NCI-H1105 (cell line): Measurements from ENCODE around the gene CAPG.
"Not testable (repeated sequence)": the region's sequence is repeated elsewhere in the genome, so short reads cannot be mapped to it uniquely, and the experiment has no call there.

Experiments used
- DNase-seq: peaks from one replicate; lab custom pipeline; 2025; lab: John Stamatoyannopoulos, UW

Gene CAPG

DNA sequence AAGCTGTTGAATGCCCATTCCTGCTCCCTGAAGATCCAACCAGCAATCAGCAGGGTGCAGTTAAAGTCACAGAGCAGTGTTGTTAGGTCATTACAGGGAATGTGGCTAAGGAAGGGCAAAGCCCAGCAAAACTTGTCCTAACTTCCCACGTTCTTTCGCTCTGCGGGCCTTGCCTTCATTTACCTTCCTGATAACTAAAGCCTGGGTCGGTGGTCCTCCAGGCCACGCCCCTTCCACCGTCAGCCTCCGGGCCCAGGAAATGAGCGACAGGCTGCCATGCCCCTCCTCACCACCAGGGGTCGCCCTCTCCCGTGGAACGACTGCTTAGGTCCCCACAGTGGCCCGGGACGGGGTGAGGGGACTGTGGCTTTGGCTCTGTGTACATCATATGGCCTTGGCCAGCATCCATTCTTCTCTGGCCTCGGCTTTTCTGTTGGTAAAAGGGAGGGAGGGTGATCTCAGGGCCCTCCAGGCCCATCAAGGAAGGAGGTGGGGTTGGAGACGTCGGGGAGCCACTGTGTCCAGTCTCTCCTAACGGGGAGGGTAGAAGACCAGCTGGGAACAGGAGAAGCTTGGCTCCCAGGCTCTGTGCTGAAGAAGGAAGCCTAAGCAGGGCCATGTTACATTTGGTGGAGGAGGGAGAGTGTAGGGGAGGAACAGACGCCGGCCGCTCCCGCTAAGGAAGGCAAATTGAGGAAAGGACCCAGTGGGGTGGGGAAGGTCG is 10.5 kb upstream of the CAPG start:
- DNase-seq, result peak; percentile 68

DNA sequence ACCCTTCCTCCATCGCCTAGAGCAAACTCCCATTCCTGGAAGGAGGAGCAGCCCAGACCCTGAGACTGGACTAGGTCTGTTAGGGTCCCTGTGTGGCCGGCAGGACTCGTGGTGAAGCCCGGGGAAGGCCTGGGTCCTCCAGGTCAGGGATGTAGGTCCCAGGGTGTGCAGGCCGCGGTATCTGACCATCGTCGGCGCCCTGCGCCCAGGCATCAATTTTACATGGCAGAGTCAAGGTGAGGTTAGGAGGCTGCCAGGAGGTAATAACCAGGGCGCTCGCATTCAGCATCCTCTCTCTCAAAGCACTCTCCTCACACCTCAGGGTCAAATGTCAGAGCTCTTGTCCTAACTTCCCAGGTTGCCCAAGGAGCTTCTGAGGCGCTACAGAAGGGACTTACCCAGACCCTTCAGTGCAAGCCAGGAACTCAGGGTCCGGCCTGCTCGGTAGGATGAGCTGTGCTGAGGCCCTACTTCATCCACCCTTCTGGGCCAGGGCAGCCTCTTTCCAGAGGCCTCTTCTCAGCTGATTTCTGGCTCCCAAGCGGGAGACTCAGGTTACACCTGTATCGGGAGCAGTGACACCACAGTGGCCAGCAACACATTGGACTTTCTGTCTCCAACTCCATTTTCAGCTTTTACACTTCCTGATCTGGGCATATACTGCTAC is 9.0 kb upstream of the CAPG start:
- DNase-seq, result no peak

DNA sequence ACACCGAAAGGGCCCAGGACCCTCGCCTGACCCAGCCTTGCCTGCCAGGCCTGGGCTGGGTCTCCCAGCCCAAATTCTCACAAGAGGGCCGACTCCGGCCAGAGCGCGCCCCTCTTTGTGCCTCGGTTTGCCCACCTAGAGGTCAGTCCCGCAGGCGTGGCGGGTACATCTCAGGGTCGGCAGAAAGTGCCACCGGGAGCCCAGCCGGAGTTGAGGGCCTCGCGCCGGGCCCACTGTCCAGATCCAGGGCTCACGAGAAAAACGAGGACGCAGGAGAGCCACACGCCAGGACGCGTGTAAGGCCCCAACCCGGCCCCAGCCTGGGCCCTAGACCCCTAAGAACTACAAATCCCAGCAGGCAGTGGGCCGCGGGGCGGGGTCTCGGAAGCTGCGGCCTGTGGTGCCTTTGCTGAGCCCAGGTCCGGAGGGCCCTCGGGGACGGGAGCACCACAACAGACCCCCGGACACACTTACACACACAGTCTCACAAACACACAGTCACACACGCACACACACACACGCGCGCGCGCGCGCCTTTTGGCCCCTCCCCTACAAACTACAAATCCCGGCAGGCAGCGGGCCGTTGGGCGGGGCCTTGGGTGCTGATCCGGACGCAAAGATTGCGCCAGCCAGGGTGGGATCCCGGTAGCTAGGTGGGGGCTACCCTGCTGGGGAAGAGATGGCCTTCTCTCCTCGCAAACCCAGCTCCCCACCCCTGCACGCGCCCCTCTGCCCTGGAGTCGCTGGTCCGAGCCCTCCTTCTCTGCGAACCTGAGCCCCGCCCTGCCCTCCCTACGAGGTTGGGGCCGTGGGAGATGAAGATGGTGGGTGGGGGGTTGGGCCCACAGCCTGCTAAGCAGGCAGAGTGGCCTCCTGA is 8.2 kb upstream of the CAPG start, which contains the start of gene SH2D6:
SH2D6 (plus strand) TSS at position 583 of the 877 bp plus-strand sequence. CDS start 10,752 bp downstream, outside the sequence.
- peak; percentile 81 for DNase-seq

DNA sequence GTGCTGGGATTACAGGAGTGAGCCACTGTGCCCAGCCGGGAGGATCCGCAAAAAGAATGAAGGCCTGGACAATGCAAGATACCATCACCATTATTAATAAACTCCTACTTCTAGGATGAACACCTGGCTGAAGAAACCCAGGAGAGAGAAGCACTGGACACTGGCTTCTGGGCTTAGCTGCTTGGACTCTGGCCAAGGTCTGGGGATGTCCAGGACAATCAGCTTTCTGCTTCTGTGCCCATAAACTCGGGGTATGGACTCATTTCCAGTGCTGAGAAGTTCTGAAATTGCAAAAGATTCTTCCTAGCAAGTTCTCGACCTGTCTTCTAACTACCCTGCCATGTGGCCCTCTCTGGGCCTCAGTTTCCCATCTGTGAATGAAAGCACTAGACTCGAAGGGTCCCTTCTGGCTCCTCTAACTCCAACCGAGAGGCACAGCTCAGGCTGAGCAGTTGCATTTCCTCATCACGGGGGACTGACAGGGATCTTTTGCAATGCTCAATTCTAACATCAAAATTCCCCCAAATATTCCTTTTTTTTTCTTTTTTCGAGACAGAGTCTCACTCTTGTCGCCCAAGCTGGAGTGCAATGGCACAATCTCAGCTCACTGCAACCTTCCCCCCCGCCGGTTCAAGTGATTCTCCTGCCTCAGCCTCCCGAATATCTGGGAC is 5.9 kb upstream of the CAPG start:
- DNase-seq, result no peak

DNA sequence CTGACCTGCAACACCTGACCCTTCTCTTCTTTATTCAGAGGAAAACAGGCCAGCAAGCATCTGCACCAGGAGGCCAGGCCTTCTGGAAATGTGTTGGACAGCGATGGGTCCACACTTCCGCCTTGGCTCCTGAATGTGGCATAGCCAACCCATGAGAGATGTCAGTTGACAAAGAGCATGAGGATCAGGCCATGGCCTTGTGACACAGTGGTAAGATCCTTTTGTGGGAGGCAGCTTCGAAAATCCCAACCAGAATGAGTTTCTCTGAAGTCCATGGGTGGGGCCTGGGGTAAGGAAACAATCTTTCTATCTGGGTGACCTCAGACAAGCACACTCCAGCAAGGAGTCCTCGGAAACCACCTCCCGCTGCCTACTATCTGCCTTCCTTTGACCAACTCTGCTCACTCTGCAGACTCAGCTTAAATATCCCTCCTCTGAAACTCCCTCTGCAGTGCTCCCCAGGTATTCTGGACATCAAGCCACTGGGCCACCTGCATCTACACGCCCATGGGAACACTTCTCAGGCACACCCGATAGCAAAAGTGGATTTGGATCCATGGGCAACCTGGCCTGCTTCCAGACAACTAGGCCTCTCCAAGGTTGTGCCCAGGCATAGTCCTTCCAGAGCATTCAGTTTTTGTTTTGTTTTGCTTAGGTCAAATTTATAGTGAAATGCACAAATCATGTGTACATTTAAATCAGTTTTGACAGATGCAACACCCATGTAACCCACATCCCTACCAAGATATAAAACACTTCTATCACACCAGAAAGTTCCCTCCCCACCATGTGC is 4.8 kb upstream of the CAPG start:
- no peak for DNase-seq

DNA sequence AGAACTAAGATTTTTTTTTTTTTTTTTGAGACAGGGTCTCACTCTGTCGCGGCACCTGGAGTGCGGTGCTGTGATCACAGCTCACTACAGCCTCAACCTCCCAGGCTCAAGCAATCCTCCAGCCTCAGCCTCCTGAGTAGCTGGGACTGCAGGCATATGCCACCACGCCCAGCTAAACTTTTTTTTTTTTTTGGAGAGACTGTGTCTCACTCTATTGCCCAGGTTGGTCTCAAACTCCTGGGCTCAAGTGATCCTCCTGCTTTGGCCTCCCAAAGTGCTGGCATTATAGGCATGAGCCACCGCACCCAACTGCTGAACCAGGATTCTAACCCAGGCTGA is 4.2 kb upstream of the CAPG start:
- DNase-seq, result not testable (repeated sequence)

DNA sequence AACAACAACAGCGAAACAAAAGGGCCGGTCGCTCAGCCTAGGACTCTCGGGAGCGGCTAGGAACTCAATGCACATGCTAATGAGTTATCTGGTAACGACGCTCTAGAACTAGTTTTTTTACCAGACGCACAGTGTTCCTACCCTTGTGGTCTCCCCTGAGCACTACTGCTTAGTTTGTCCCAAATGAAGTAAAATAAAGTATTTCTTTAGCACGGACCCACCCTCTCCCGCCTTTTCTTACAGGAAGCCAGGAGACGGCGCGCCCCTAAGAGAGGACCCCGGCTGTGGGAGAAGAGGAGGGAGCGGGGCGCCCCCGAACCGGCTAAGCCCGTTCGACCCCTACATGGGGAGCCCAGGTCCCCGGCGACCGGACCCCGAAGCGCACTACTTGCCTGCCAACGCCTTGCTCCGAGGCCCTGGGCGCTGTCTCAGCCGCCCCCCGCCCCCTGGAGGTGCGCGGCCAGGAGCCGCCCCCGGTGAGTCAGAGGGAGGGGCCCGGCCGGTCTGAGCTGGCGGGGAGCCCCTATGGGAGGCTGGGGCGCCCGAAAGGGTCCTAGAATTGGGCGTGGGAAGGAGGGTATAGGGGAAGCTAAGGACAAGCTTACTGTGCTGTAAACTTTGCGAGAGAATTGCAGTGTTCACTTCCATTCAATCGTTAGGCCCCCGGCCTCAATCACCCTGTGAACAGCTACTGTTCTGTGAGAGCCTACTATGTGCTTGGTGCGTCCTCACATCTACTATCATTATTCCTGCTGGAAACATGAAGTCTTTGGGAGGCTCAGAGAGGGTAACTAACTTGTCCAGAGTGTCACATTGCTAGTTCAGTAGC is 3.6 kb upstream of the CAPG start:
- DNase-seq, result no peak

DNA sequence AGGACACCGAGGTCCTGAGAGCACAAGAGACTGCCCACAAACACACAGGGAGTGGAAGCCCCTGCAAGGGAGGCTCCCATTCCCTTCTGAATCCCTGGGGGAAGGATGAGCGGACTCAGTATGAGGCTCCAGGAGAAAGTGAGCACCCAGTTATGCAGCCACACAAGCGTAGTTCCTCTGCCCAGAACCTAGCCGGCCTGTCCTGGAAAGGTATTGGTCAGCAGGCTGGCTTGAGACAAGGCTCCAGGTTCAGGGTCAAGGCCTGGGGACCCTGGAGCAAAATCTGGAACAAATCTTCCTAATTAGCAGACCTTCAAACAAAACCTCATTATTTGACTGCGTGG is 1.2 kb upstream of the CAPG start:
- no peak for DNase-seq

DNA sequence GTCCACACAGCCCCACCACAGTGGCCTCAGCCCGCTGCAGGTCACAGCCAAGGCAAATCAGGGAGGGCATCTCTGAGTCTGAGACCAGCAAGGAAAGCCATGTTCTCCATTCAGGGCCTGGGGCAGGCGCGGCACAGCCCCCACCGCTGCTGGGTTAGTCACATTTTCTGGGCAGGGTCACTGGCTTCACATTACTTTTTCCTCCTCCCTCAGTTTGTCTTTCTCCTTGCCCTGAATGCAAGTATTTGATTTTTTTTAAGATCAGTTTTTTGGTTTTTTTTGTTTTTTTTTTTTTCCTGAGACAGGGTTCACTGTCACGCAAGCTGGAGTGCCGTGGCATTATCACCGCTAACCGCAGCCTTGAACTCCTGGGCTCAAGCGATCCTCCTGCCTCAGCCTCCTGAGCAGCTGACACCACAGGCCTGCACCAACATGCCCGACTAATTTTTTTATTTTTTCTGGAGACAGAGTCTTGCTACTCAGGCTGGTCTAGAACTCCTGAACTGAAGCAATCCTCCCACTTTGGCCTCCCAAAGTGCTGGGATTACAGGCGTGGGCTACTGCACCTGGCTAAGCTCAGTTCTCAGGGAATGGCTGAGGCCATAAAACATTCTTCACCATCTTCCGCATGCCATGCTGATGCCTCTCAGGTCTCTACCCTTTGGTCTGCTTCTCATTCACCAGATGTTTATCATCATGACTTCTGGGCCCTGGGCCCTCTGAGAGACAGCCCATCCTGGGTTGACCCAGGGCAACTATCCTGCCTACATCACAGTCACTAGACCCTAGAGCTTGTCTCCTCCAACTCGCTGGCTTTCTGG is 628 bp upstream of the CAPG start:
- DNase-seq, result no peak

DNA sequence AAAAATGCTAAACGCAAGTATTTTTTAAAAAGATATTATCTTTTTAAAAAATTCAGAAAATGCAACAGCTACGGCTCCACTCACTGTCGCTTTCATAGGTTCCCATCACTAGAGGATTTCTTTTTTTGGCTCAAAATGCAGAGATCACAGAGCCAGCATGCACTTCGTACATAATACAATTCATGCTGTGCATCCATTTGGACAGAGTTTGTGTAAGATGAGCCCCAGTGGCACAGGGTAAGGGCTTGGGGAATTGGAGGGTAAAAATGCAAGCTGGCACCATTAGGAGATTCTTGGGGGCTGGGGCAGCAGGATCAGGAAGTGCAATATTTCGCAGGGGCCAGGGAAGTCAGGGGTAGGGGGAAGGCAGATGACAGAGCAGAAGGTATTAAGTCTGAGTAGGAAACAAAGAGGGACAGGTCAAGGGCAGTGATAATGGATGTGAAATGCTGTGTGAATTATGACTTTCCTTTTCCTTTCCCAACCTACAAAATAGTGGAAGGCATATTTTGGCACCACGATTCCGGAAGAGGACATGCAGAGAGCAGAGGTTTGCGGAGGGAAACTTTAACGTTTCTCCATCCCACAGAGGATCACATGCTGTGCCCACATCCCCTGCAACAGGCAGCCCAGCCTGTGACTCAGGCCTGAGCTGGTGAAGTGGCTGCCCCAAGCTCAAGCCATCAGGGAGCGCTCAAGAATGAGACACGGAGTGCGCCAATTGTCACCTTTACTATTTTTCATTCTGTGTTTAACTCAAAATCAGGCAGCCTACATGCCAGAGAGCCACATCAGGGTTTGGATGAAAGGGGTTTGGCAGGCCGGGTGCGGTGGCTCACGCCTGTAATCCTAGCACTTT is 4.7 kb downstream of the CAPG start:
- no peak for DNase-seq

DNA sequence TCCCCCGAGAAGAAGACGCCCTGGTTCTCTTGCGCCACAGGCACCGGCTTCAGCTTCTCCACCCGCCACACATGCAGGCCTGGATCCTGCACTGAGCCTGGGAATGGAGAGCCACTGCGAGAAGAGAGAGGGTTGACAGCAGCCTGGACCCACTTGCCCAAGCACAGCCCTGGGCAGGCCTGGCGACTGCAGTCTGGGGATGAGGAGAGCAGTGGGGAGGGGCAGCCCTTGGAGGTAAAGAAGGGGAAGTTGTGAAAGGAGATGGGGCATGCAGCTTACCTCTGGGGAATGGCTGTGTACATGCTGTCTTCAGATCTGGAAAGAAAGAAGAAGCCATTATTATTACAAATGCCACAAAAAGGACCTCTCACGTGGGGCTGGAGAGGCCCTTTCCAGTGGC is 8.3 kb downstream of the CAPG start:
- no peak for DNase-seq

DNA sequence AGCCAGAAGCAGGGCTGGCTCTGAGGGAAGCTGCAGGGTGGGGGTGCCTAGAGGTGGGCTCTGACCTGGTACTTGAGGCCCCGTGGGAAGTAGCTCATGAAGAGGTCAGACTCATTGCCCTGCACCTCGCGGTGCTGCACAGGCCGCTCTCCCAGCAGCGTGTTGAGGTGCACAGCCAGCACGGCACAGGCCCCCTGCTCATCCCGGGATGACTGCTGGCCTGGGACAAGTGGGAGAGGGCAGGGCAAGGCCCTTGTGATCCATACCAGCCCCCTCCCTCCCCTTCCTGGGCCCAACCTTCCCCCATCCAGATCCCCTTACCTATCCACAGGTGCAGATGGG is 8.7 kb downstream of the CAPG start:
- DNase-seq, result no peak

DNA sequence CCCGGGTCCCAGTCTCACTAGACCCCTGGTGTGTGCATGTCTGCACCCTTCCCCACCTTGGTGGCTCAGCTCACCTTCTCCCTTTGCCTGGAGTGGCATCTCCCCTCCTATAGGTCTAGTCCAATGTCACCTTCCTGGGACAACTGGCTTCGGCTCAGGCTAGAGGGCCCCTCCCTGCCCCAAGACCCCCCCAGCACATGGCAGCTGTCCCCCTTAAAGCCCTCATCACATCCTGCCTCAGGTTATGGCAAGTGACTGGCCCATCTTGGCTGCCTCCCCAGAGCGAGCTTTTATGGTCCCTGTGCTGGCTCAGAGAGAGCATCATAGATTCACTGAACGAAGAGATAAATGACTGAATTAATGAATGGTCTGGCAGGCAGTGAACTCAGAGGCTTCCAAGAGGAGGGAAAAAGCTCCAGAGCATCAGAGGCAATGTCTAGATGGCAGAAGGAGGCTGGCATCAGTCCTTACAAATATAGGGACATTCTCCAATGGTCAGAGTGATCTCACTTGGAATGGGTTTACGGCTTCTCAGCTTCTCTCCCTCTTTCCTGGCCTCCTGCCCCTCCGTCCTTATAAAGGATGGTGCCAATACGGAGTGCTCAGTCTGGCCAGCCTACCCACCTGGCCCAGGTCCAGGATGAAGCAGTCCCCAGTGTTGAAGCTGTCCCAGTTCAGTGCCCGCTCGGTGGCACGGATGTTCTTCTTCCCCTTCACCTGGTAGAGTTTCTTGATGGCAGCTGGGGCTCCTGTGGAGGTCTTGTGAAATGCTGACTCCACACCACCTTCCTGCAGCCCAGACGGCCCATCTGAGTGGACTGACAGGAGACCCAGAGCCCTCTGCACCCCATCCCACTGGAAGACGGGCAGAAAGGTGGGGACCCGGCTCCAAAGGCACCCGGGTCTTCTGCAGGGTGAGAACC is 9.4 kb downstream of the CAPG start:
- no peak for DNase-seq

DNA sequence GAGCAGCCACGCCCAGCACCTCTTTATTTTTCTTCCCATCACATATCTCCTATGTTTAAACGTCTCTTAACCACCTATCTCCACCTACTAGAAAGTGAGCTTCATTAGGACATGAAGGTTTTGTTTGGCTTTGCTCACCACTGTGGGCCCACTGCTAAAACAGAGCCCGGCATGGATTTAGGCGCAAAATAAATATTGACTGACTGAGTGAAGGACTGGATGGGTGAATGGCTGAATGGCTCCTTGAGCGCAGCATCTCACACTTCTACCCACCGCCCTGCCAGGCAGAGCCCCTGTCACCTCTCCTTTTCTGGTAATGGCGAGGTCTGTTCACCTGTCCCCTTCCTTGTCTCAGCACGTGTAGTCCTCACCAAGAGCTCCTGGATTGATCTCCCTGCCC is 10.1 kb downstream of the CAPG start:
- DNase-seq, result no peak

DNA sequence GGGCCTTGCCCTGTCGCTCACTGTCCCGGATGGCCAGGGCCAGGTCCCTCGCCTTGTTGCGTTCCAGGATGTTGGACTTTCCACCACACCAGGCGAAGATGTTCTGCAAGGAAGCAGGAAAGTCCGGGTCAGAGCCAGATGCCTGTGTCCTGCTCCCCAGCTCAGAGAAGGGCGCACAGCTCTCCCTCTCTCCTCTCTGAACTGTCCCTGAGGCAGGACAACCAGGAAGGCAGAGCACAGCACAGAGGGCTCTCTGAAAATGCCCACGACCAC is 11.0 kb downstream of the CAPG start:
- no peak for DNase-seq

DNA sequence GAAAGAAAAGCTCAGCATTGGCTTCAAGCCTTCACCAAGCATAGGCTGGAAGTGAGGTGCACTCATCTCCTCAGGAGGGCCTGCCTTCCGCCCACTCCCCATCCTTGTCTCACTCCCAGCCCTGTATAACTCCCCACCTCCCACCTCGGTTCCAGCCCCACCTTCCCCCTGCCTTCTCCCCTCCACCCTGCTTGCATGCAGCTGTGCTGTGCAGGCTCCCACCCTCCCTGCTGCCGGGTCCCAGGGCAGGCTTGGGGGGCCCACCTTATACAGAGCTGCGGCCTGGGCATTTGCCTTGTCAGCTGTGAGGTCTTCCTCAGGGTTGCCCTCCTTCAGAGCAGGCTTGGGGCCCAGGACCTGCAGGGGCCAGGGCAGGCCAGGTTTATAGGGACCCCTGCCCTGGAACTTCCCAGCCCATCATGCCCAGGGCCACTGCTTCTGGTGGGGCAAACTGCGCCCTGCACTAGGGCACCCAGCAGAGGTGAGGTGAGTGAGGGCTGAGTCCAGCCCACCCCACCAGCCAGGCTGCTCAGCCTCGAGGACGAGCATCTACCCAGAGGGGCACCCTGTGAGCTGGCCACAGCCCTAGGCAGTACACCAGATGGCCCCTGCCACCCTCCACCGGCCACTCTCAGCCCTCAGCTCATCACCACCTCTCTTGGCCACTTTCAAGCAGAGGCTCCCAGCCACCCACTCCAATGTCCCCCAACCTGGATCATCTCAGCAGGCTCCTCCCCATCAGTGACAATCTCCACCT is 11.6 kb downstream of the CAPG start:
- no peak for DNase-seq

DNA sequence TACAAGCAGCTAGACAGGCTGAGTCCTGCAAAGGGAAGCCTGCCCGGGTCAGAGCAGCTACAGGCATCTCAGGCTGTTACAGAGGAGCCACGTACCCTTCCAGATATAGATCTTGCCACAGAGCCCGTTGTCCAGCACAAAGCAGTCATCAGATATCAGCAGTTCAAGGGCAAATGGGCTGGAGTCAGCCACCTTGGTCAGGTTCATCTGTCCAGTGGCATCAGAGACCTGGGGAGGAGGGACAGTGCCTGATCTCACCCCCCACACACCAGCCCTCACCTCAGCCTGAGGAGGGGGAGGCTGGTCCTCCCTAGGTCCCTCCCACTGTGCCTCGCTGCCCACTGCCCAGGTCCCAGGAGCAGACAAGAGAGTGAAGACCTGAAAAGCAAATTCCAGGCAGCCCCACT is 12.2 kb downstream of the CAPG start:
- no peak for DNase-seq
